HepG2 (cell line): ENCODE data around the gene C19orf44. TPM values are rescaled to one million over a fixed set of nuclear protein-coding genes. Genes with fewer than 3 reads are reported as not detected.

Source experiments
- ATAC-seq: fragments of 200-7000 bp; cut with Tn5 transposase; 3 replicates; pipeline ENCODE4 v1.9.1; 2020; ENCODE audit warnings: mild to moderate bottlenecking, moderate library complexity
- BruUV-seq: library from RNA; stranded (reverse); fragments of 400-500 nt; replicated peaks from 2 replicates; lab custom pipeline; 2021; lab: Mats Ljungman, UMichigan
- CTCF ChIA-PET: fragments of 300-600 bp; formaldehyde crosslinking; extraction: SDS; loops from one replicate; lab custom pipeline; 2021; ENCODE audit warnings: low total read pairs, inconsistent platforms, low intra/inter-chr PET ratio; lab: Yijun Ruan, JAX
- POLR2A ChIA-PET: fragments of 350-600 bp; sonication (Branson Sonifier 250); formaldehyde crosslinking; loops from one replicate; lab custom pipeline; 2020; ENCODE audit warnings: antibody characterized with exemption, inconsistent platforms; lab: Yijun Ruan, JAX
- DNase-seq: peaks from one replicate; pipeline ENCODE4 v3.0.0-alpha.2; 2015; ENCODE audit warnings: low spot score
- FAIRE-seq: peaks from 3 replicates; lab custom pipeline; 2011; peaks lifted over from hg19 to GRCh38; lab: Jason Lieb, UNC
- H2AFZ ChIP-seq: one replicate; pipeline ENCODE4 v1.6.1; 2011; ENCODE audit warnings: low read length, inconsistent platforms
- H3K27ac ChIP-seq: fragments of 300-600 bp; 3 replicates; pipeline ENCODE4 v1.8.0; 2011; ENCODE audit warnings: mixed run types, mild to moderate bottlenecking, mixed read lengths, low read length, inconsistent platforms; ENCODE audit not compliant: insufficient read depth; ENCODE audit errors: extremely low read length
- H3K27me3 ChIP-seq, 2 experiments: fragments of 200-600 bp in 1 of 2; 2 replicates in 1 of 2; 3 replicates in 1 of 2; pipeline versions ENCODE4 v1.6.0 to v1.8.0; 2011; ENCODE audit warnings: low read length in 2 of 2, mild to moderate bottlenecking in 2 of 2, moderate library complexity in 2 of 2, inconsistent platforms in 1 of 2; ENCODE audit not compliant: insufficient read depth in 2 of 2, control insufficient read depth in 1 of 2
- H3K36me3 ChIP-seq, 2 experiments: fragments of 200-600 bp in 1 of 2; replicated peaks in 1 of 2; 2 replicates in 1 of 2; 3 replicates in 1 of 2; pipeline versions ENCODE4 v1.5.1 to v1.8.0; 2011; ENCODE audit warnings: low read length in 2 of 2, inconsistent platforms in 1 of 2; ENCODE audit not compliant: insufficient read depth in 2 of 2, control insufficient read depth in 1 of 2
- H3K4me1 ChIP-seq: 2 replicates; pipeline ENCODE4 v1.5.1; 2012; ENCODE audit warnings: low read length, inconsistent platforms; ENCODE audit not compliant: insufficient read depth
- H3K4me2 ChIP-seq: 2 replicates; pipeline ENCODE4 v1.6.0; 2011; ENCODE audit warnings: low read depth, low read length, inconsistent platforms
- H3K4me3 ChIP-seq, 3 experiments: fragments of 200-600 bp in 1 of 3; sonication (generic), shearing (Covaris generic) in 1 of 3; replicated peaks in 1 of 3; 2 replicates each; pipeline ENCODE4 v1.5.1; 2011 to 2016; ENCODE audit warnings: low read length in 3 of 3, inconsistent platforms in 2 of 3, low read depth in 2 of 3, mild to moderate bottlenecking in 2 of 3, control low read depth in 1 of 3, mixed read lengths in 1 of 3; ENCODE audit not compliant: insufficient read depth in 1 of 3
- H3K79me2 ChIP-seq: one replicate; pipeline ENCODE4 v1.6.1; 2011; ENCODE audit warnings: low read length, inconsistent platforms; ENCODE audit not compliant: insufficient read depth
- H3K9ac ChIP-seq: 2 replicates; pipeline ENCODE4 v1.6.0; 2011; ENCODE audit warnings: mild to moderate bottlenecking, low read depth, low read length, inconsistent platforms; ENCODE audit not compliant: insufficient read depth
- H3K9me3 ChIP-seq: 2 replicates; pipeline ENCODE4 v1.5.1; 2012; ENCODE audit warnings: mild to moderate bottlenecking, low read length
- H4K20me1 ChIP-seq: 2 replicates; pipeline ENCODE4 v1.6.0; 2011; ENCODE audit warnings: inconsistent platforms, mild to moderate bottlenecking, low read length, moderate library complexity; ENCODE audit not compliant: insufficient read depth
- ARHGAP35 ChIP-seq: sonication (generic); formaldehyde crosslinking; IDR thresholded peaks from 2 replicates; pipeline ENCODE4 v1.9.0; 2022; ENCODE audit warnings: mild to moderate bottlenecking, inconsistent platforms, moderate library complexity, missing genetic modification reagents, borderline replicate concordance
- CERS6 ChIP-seq: sonication (generic); formaldehyde crosslinking; IDR thresholded peaks from 2 replicates; pipeline ENCODE4 v1.5.0; 2020; ENCODE audit warnings: missing genetic modification reagents
- GLI4 ChIP-seq: sonication (generic); formaldehyde crosslinking; IDR thresholded peaks from 2 replicates; pipeline ENCODE4 v1.5.1; 2020; ENCODE audit warnings: missing genetic modification reagents, mild to moderate bottlenecking, moderate library complexity, borderline replicate concordance
- HDAC6 ChIP-seq: fragments of 200-600 bp; sonication (generic); IDR thresholded peaks from 2 replicates; pipeline ENCODE4 v1.7.0; 2017; ENCODE audit warnings: mild to moderate bottlenecking, antibody characterized with exemption, low read length, low read depth
- HNF1B ChIP-seq: sonication (generic); formaldehyde crosslinking; IDR thresholded peaks from 2 replicates; pipeline ENCODE4 v1.5.1; 2020; ENCODE audit warnings: mild to moderate bottlenecking, moderate library complexity, missing genetic modification reagents
- MAFF ChIP-seq: IDR thresholded peaks from 2 replicates; pipeline ENCODE4 v1.6.1; 2011; ENCODE audit warnings: low read depth, low read length, improper control_type of control experiment
- MAZ ChIP-seq, 2 experiments: sonication (generic) in 1 of 2; formaldehyde crosslinking in 1 of 2; IDR thresholded peaks; 2 replicates each; pipeline versions ENCODE4 v1.5.0 to v1.6.1; 2012 to 2020; ENCODE audit warnings: low read depth in 2 of 2, mild to moderate bottlenecking in 2 of 2, borderline replicate concordance in 1 of 2, improper control_type of control experiment in 1 of 2, low read length in 1 of 2, missing genetic modification reagents in 1 of 2, moderate library complexity in 1 of 2
- ONECUT2 ChIP-seq: sonication (generic); formaldehyde crosslinking; IDR thresholded peaks from 2 replicates; pipeline ENCODE4 v1.4.0; 2020; ENCODE audit warnings: missing genetic modification reagents
- RNF219 ChIP-seq: sonication (generic); formaldehyde crosslinking; IDR thresholded peaks from 2 replicates; pipeline ENCODE4 v1.5.0; 2020; ENCODE audit warnings: mild to moderate bottlenecking, missing genetic modification reagents
- ZNF264 ChIP-seq: sonication (generic); formaldehyde crosslinking; IDR thresholded peaks from 2 replicates; pipeline ENCODE4 v1.4.0; 2020; ENCODE audit warnings: missing genetic modification reagents
- ZNF383 ChIP-seq: sonication (generic); formaldehyde crosslinking; IDR thresholded peaks from 2 replicates; pipeline ENCODE4 v1.4.0; 2020; ENCODE audit warnings: missing genetic modification reagents, mild to moderate bottlenecking, borderline replicate concordance
- ZNF784 ChIP-seq: sonication (generic); formaldehyde crosslinking; IDR thresholded peaks from 2 replicates; pipeline ENCODE4 v1.5.1; 2020; ENCODE audit warnings: missing genetic modification reagents, mild to moderate bottlenecking, borderline replicate concordance
- ZNF800 ChIP-seq: sonication (generic); formaldehyde crosslinking; IDR thresholded peaks from 2 replicates; pipeline ENCODE4 v1.4.0; 2020; ENCODE audit warnings: missing genetic modification reagents
- whole genome bisulfite sequencing: methylation state at CpG from one replicate; pipeline ENCODE4 v1.1.6; 2017; ENCODE audit warnings: low lambda C conversion rate; 5-methylcytosine and 5-hydroxymethylcytosine counted together
- in situ Hi-C: cut with HindIII; loops from 2 replicates; pipeline ENCODE4 v1.10.0; 2017; ENCODE audit warnings: low pct_unique_long_range_greater_than_20kb; ENCODE audit not compliant: extremely low pct_ligation_motif_present
- intact Hi-C: fragments of 100-400 bp; cut with micrococcal nuclease; formaldehyde crosslinking; loops from one replicate; pipeline ENCODE4 v1.10.0; 2022; ENCODE audit not compliant: unreplicated experiment
- polyA plus RNA-seq, 8 experiments: library from polyadenylated mRNA; depleted of rRNA in 3 of 8; stranded (reverse) in 7 of 8; unstranded in 1 of 8; fragments of >200 nt; fragmentation: Illumina TruSeq in 4 of 8; extraction: Trizol in 4 of 8; gene quantifications; 2 replicates each; pipeline versions ENCODE4 v1.2.1 to v1.2.3, GENCODE V29; 2011 to 2016; ENCODE audit warnings: low read depth in 4 of 8, missing spikeins in 1 of 8, mixed read lengths in 1 of 8; ENCODE audit not compliant: insufficient read depth in 1 of 8
- total RNA-seq, 5 experiments: library from RNA; depleted of rRNA; stranded (reverse); fragments of >200 nt; fragmentation: Illumina TruSeq; extraction: Trizol; gene quantifications; 2 replicates each; pipeline ENCODE4 v1.2.3, GENCODE V29; 2016; ENCODE audit warnings: low read depth in 1 of 5

The C19orf44 gene
- total and polyA plus RNA-seq, 2 of the 13 experiments (the other 11 are each of a cell fraction or from before 2014, with no cell fraction given), result 3.2 to 4.3 TPM

- Histone ChIP-seq H3K36me3 (peaks cover 4 to 37% of the 10 kb centered on the region in 2 experiments; a peak in 4 of 5 replicates), H3K27ac (no peak overlapping the region), H3K4me3 (no peak overlapping the region), H3K4me2 (no peak overlapping the region), H3K9ac (no peak overlapping the region), H3K4me1 (no peaks in the 10 kb centered on the region), H3K9me3 (no peaks in the 10 kb centered on the region), H3K27me3 (no peaks in the 10 kb centered on the region), H3K79me2 (no peaks in the 10 kb centered on the region), H4K20me1 (no peaks in the 10 kb centered on the region), H2AFZ (no peak overlapping the region)
- ChIA-PET CTCF (no interaction called here), POLR2A (no interaction called here)
- TF ChIP-seq CERS6, result no peak
- TF ChIP-seq ARHGAP35 (CRISPR knock-in tag), result no peak
- TF ChIP-seq HNF1B, result no peak
- no peak for TF ChIP-seq ZNF800 (CRISPR knock-in tag)
- no peak for TF ChIP-seq MAFF
- no peak for TF ChIP-seq RNF219
- TF ChIP-seq ONECUT2 (CRISPR knock-in tag), result no peak
- TF ChIP-seq ZNF264 (CRISPR knock-in tag), result no peak
- no peak for TF ChIP-seq MAZ (IDR thresholded peaks at IDR 0.05; ENCODE audit: borderline replicate concordance, low read depth, low read length)
- no peak for TF ChIP-seq MAZ (CRISPR knock-in tag; IDR thresholded peaks at IDR 0.05; ENCODE audit: low read depth)
- no peak for TF ChIP-seq GLI4 (CRISPR knock-in tag)
- no peak for TF ChIP-seq ZNF784 (CRISPR knock-in tag)
- TF ChIP-seq ZNF383 (CRISPR knock-in tag), result no peak
- TF ChIP-seq HDAC6, result no peak
- FAIRE-seq, result no peak
- BruUV-seq, result no TSS peak
- no peak for ATAC-seq
- intact Hi-C loops (no loop called here), in situ Hi-C loops (no loop called here)
- over 99% methylated on average over 28 of the region's 28 CpGs for WGBS
- no peak for DNase-seq
These were observed 13.2 kb downstream of the C19orf44 start for GRCh38 chr19:16509141-16510061.
